Measurements from ENCODE around the gene IFIT3. TPM values are rescaled to one million over a fixed set of nuclear protein-coding genes. Genes with fewer than 3 reads are reported as not detected.

IFIT3 gene
- total RNA-seq, 1 donor from 2014 or later, result 7.4 TPM

DNA sequence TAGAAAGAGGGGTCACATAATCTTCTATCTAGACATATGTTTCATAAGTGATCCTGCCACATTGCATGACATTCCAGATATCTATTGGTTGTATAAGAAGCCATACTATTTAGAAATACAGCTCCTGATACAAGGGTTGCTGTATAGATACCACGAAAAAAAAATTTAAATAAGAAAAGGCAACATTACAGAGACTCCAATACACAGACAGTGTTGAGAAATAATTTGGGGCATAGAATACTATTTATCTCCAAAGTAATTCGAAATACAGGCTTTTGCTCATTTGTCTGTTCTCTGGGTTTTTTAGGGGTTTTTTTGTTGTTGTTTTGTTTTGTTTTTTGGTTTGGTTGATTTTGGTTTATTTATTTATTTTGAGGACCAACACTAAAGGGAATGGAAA lies 23.4 kb upstream of the IFIT3 start:
- H3K9me3 Mint-ChIP-seq (ENCODE audit: low read depth), result peaks cover under 1% of the 10 kb centered on the region
- TF ChIP-seq, protein P1, sequence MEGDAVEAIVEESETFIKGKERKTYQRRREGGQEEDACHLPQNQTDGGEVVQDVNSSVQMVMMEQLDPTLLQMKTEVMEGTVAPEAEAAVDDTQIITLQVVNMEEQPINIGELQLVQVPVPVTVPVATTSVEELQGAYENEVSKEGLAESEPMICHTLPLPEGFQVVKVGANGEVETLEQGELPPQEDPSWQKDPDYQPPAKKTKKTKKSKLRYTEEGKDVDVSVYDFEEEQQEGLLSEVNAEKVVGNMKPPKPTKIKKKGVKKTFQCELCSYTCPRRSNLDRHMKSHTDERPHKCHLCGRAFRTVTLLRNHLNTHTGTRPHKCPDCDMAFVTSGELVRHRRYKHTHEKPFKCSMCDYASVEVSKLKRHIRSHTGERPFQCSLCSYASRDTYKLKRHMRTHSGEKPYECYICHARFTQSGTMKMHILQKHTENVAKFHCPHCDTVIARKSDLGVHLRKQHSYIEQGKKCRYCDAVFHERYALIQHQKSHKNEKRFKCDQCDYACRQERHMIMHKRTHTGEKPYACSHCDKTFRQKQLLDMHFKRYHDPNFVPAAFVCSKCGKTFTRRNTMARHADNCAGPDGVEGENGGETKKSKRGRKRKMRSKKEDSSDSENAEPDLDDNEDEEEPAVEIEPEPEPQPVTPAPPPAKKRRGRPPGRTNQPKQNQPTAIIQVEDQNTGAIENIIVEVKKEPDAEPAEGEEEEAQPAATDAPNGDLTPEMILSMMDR (IDR thresholded peaks at IDR 0.05), result no peak
- H3K4me3 Mint-ChIP-seq (ENCODE audit: unreplicated experiment), result no peak overlapping the region
- no peak for DNase-seq (ENCODE audit: low spot score)
- peaks cover 42% of the 10 kb centered on the region for H3K4me1 Mint-ChIP-seq (ENCODE audit: low read depth)
- H3K27me3 Mint-ChIP-seq (ENCODE audit: low read depth), result no peaks in the 10 kb centered on the region
- no peak overlapping the region for H3K27ac Mint-ChIP-seq (ENCODE audit: unreplicated experiment)
- H3K36me3 Mint-ChIP-seq (ENCODE audit: low read depth), result peaks cover 2% of the 10 kb centered on the region

DNA sequence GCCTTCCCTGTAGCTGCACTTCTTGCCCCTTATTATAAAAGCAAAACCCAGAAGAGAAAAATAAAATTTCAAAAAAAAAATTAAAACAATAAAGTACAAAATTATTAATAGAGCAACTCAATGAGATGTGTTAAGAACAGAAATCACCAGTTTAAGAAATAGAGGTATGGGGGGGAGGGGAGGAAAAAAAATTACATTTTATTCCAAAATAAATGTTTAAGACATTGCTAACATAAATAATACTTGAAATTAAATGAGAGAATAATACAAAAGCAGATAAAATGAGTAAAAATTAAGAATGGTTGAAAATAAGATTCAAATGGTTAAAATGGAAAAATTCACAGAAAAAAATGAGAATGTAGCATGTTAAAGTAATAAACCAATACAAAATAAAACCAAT lies 22.9 kb upstream of the IFIT3 start:
- no peak overlapping the region for H3K4me3 Mint-ChIP-seq (ENCODE audit: unreplicated experiment)
- peaks cover 42% of the 10 kb centered on the region for H3K4me1 Mint-ChIP-seq (ENCODE audit: low read depth)
- no peak for DNase-seq (ENCODE audit: low spot score)
- no peaks in the 10 kb centered on the region for H3K9me3 Mint-ChIP-seq (ENCODE audit: low read depth)
- no peak overlapping the region for H3K27ac Mint-ChIP-seq (ENCODE audit: unreplicated experiment)
- no peaks in the 10 kb centered on the region for H3K27me3 Mint-ChIP-seq (ENCODE audit: low read depth)
- H3K36me3 Mint-ChIP-seq (ENCODE audit: low read depth), result peaks cover 2% of the 10 kb centered on the region
- TF ChIP-seq, protein P1 (IDR thresholded peaks at IDR 0.05), result no peak

DNA sequence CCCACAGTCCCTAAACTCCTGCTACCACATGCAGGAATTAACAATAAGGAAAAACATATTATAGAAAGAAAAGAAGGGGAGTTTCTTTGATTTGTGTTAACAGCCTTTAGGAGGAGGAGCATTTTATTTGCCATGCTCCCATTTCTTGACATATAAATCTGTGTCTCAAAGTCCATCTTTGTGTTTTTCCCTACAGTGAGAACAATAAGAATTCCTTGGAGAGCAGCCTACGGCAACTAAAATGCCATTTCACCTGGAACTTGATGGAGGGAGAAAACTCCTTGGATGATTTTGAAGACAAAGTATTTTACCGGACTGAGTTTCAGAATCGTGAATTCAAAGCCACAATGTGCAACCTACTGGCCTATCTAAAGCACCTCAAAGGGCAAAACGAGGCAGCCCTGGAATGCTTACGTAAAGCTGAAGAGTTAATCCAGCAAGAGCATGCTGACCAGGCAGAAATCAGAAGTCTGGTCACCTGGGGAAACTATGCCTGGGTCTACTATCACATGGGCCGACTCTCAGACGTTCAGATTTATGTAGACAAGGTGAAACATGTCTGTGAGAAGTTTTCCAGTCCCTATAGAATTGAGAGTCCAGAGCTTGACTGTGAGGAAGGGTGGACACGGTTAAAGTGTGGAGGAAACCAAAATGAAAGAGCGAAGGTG lies 21.9 kb upstream of the IFIT3 start:
- Mint-ChIP-seq H3K4me1 (ENCODE audit: low read depth) (peaks cover 41% of the 10 kb centered on the region), H3K27ac (ENCODE audit: unreplicated experiment) (no peak overlapping the region), H3K27me3 (ENCODE audit: low read depth) (no peaks in the 10 kb centered on the region), H3K36me3 (ENCODE audit: low read depth) (peaks cover 2% of the 10 kb centered on the region), H3K9me3 (ENCODE audit: low read depth) (no peaks in the 10 kb centered on the region), H3K4me3 (ENCODE audit: unreplicated experiment) (no peak overlapping the region)
- TF ChIP-seq, protein P1 (IDR thresholded peaks at IDR 0.05), result no peak
- DNase-seq (ENCODE audit: low spot score), result no peak

DNA sequence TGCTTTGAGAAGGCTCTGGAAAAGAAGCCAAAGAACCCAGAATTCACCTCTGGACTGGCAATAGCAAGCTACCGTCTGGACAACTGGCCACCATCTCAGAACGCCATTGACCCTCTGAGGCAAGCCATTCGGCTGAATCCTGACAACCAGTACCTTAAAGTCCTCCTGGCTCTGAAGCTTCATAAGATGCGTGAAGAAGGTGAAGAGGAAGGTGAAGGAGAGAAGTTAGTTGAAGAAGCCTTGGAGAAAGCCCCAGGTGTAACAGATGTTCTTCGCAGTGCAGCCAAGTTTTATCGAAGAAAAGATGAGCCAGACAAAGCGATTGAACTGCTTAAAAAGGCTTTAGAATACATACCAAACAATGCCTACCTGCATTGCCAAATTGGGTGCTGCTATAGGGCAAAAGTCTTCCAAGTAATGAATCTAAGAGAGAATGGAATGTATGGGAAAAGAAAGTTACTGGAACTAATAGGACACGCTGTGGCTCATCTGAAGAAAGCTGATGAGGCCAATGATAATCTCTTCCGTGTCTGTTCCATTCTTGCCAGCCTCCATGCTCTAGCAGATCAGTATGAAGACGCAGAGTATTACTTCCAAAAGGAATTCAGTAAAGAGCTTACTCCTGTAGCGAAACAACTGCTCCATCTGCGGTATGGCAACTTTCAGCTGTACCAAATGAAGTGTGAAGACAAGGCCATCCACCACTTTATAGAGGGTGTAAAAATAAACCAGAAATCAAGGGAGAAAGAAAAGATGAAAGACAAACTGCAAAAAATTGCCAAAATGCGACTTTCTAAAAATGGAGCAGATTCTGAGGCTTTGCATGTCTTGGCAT lies 21.1 kb upstream of the IFIT3 start:
- Mint-ChIP-seq H3K27me3 (ENCODE audit: low read depth) (no peaks in the 10 kb centered on the region), H3K4me1 (ENCODE audit: low read depth) (peaks cover 33% of the 10 kb centered on the region), H3K36me3 (ENCODE audit: low read depth) (peaks cover 2% of the 10 kb centered on the region), H3K27ac (ENCODE audit: unreplicated experiment) (no peak overlapping the region), H3K4me3 (ENCODE audit: unreplicated experiment) (no peak overlapping the region), H3K9me3 (ENCODE audit: low read depth) (no peaks in the 10 kb centered on the region)
- DNase-seq (ENCODE audit: low spot score), result no peak
- TF ChIP-seq, protein P1 (IDR thresholded peaks at IDR 0.05), result no peak

DNA sequence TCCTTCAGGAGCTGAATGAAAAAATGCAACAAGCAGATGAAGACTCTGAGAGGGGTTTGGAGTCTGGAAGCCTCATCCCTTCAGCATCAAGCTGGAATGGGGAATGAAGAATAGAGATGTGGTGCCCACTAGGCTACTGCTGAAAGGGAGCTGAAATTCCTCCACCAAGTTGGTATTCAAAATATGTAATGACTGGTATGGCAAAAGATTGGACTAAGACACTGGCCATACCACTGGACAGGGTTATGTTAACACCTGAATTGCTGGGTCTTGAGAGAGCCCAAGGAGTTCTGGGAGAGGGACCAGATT lies 20.6 kb upstream of the IFIT3 start:
- Mint-ChIP-seq H3K9me3 (ENCODE audit: low read depth) (no peaks in the 10 kb centered on the region), H3K4me3 (ENCODE audit: unreplicated experiment) (no peak overlapping the region), H3K36me3 (ENCODE audit: low read depth) (peaks cover 2% of the 10 kb centered on the region), H3K27me3 (ENCODE audit: low read depth) (no peaks in the 10 kb centered on the region), H3K4me1 (ENCODE audit: low read depth) (peaks cover 27% of the 10 kb centered on the region), H3K27ac (ENCODE audit: unreplicated experiment) (no peak overlapping the region)
- TF ChIP-seq, protein P1 (IDR thresholded peaks at IDR 0.05), result no peak
- DNase-seq (ENCODE audit: low spot score), result no peak

All from chondrocyte (in vitro differentiated cells).